IMR-90 (cell line): ENCODE data around the gene RIMKLA. TPM values are rescaled to one million over a fixed set of nuclear protein-coding genes. Genes with fewer than 3 reads are reported as not detected.

Source experiments
- ATAC-seq: fragments of 200-7000 bp; cut with Tn5 transposase; 2 replicates; pipeline ENCODE4 v1.9.1; 2020; ENCODE audit warnings: low read depth, mild to moderate bottlenecking, moderate library complexity
- BruUV-seq: library from RNA; stranded (reverse); fragments of 400-500 nt; replicated peaks from 2 replicates; lab custom pipeline; 2021; lab: Mats Ljungman, UMichigan
- CTCF ChIA-PET: fragments of 300-600 bp; formaldehyde crosslinking; extraction: SDS; loops from one replicate; lab custom pipeline; 2021; ENCODE audit warnings: antibody characterized with exemption; lab: Yijun Ruan, JAX
- POLR2A ChIA-PET: fragments of 300-600 bp; sonication (Branson Sonifier 250); formaldehyde crosslinking; loops from one replicate; lab custom pipeline; 2022; ENCODE audit warnings: antibody characterized with exemption; ENCODE audit not compliant: unreplicated experiment; lab: Charles Lee
- DNase-seq: peaks from one replicate; pipeline ENCODE4 v3.0.0; 2013
- H2AFZ ChIP-seq: replicated peaks from 2 replicates; pipeline ENCODE3; 2013; ENCODE audit warnings: low read length, mild to moderate bottlenecking; ENCODE audit not compliant: poor library complexity
- H2AK5ac ChIP-seq: 2 replicates; pipeline ENCODE4 v1.6.1; 2013; ENCODE audit warnings: low read depth, low read length, inconsistent platforms
- H2AK9ac ChIP-seq: replicated peaks from 2 replicates; pipeline ENCODE3; 2013; ENCODE audit warnings: mild to moderate bottlenecking, low read depth, low read length, moderate library complexity; ENCODE audit not compliant: poor library complexity
- H2BK120ac ChIP-seq: 2 replicates; pipeline ENCODE4 v1.6.1; 2013; ENCODE audit warnings: low read depth, low read length, inconsistent platforms
- H2BK15ac ChIP-seq: 3 replicates; pipeline ENCODE4 v1.6.1; 2013; ENCODE audit warnings: low read depth, low read length, inconsistent platforms
- H2BK20ac ChIP-seq: 2 replicates; pipeline ENCODE4 v1.6.1; 2013; ENCODE audit warnings: low read depth, mild to moderate bottlenecking, inconsistent platforms, low read length, moderate library complexity
- H2BK5ac ChIP-seq: 2 replicates; pipeline ENCODE4 v1.6.1; 2013; ENCODE audit warnings: mild to moderate bottlenecking, low read depth, low read length, inconsistent platforms; ENCODE audit not compliant: poor library complexity, severe bottlenecking
- H3K14ac ChIP-seq: replicated peaks from 2 replicates; pipeline ENCODE4 v1.6.1; 2013; ENCODE audit warnings: low read depth, low read length, inconsistent platforms
- H3K18ac ChIP-seq: 2 replicates; pipeline ENCODE4 v1.6.1; 2013; ENCODE audit warnings: low read depth, low read length, control low read depth
- H3K23ac ChIP-seq: 2 replicates; pipeline ENCODE4 v1.6.1; 2013; ENCODE audit warnings: low read depth, low read length, inconsistent platforms
- H3K27ac ChIP-seq: 2 replicates; pipeline ENCODE4 v1.5.1; 2013; ENCODE audit warnings: mild to moderate bottlenecking, control low read depth, low read length; ENCODE audit not compliant: insufficient read depth
- H3K27me3 ChIP-seq: 2 replicates; pipeline ENCODE4 v1.6.1; 2013; ENCODE audit warnings: low read length; ENCODE audit not compliant: control insufficient read depth, insufficient read depth
- H3K36me3 ChIP-seq: 2 replicates; pipeline ENCODE4 v1.6.1; 2013; ENCODE audit warnings: low read length, mixed read lengths; ENCODE audit not compliant: control insufficient read depth, insufficient read depth
- H3K4ac ChIP-seq: 2 replicates; pipeline ENCODE4 v1.6.1; 2013; ENCODE audit warnings: low read depth, low read length, inconsistent platforms
- H3K4me1 ChIP-seq: 2 replicates; pipeline ENCODE4 v1.6.1; 2013; ENCODE audit warnings: low read length, mixed read lengths; ENCODE audit not compliant: control insufficient read depth, insufficient read depth
- H3K4me2 ChIP-seq: 2 replicates; pipeline ENCODE4 v1.6.1; 2013; ENCODE audit warnings: low read depth, mild to moderate bottlenecking, control low read depth, low read length, moderate library complexity
- H3K4me3 ChIP-seq: 2 replicates; pipeline ENCODE4 v1.5.1; 2013; ENCODE audit warnings: low read depth, mild to moderate bottlenecking, control low read depth, low read length, moderate library complexity; ENCODE audit not compliant: insufficient read depth
- H3K56ac ChIP-seq: 2 replicates; pipeline ENCODE4 v1.6.1; 2013; ENCODE audit warnings: low read length, inconsistent platforms; ENCODE audit not compliant: insufficient read depth; ENCODE audit errors: extremely low read depth
- H3K79me1 ChIP-seq, 2 experiments: 2 replicates each; pipeline ENCODE4 v1.6.1; 2013; ENCODE audit warnings: low read length in 2 of 2, inconsistent platforms in 1 of 2, low read depth in 1 of 2
- H3K9ac ChIP-seq: 2 replicates; pipeline ENCODE4 v1.6.1; 2013; ENCODE audit warnings: low read depth, low read length, control low read depth
- H3K9me1 ChIP-seq: 2 replicates; pipeline ENCODE4 v1.6.1; 2013; ENCODE audit warnings: low read length, inconsistent platforms; ENCODE audit not compliant: insufficient read depth
- H3K9me3 ChIP-seq: 2 replicates; pipeline ENCODE4 v1.6.1; 2013; ENCODE audit warnings: low read length; ENCODE audit not compliant: control insufficient read depth, insufficient read depth
- H4K20me1 ChIP-seq: 2 replicates; pipeline ENCODE4 v1.6.1; 2013; ENCODE audit warnings: low read length, inconsistent platforms; ENCODE audit not compliant: insufficient read depth
- H4K5ac ChIP-seq: 2 replicates; pipeline ENCODE4 v1.6.1; 2013; ENCODE audit warnings: mild to moderate bottlenecking, low read depth, low read length, control low read depth
- H4K8ac ChIP-seq, 2 experiments: 2 replicates each; pipeline ENCODE4 v1.6.1; 2013; ENCODE audit warnings: low read depth in 2 of 2, low read length in 2 of 2, control low read depth in 1 of 2, inconsistent platforms in 1 of 2
- H4K91ac ChIP-seq: 2 replicates; pipeline ENCODE4 v1.6.1; 2013; ENCODE audit warnings: low read depth, low read length, inconsistent platforms; ENCODE audit not compliant: insufficient read depth
- BHLHE40 ChIP-seq: fragments of 150-350 bp; IDR thresholded peaks from 2 replicates; pipeline ENCODE4 v1.6.1; 2016; ENCODE audit warnings: mild to moderate bottlenecking, low read depth, low read length
- CEBPB ChIP-seq: IDR thresholded peaks from 2 replicates; pipeline ENCODE4 v1.6.1; 2012; ENCODE audit warnings: low read depth, low read length, improper control_type of control experiment
- CHD1 ChIP-seq: IDR thresholded peaks from 2 replicates; pipeline ENCODE4 v1.6.1; 2012; ENCODE audit warnings: low read depth, low read length, improper control_type of control experiment
- CTCF ChIP-seq: conservative IDR thresholded peaks from 2 replicates; pipeline ENCODE4 v1.5.1; 2012; ENCODE audit warnings: mild to moderate bottlenecking, low read depth, low read length, improper control_type of control experiment
- ELK1 ChIP-seq: fragments of 150-350 bp; IDR thresholded peaks from 2 replicates; pipeline ENCODE4 v1.6.1; 2016; ENCODE audit warnings: low read depth, mild to moderate bottlenecking, low read length, moderate library complexity, borderline replicate concordance
- FOS ChIP-seq: fragments of 150-350 bp; IDR thresholded peaks from 2 replicates; pipeline ENCODE4 v1.6.1; 2016; ENCODE audit warnings: low read depth, low read length
- MAFK ChIP-seq: IDR thresholded peaks from 2 replicates; pipeline ENCODE4 v1.6.1; 2012; ENCODE audit warnings: low read depth, low read length, improper control_type of control experiment
- MAZ ChIP-seq: IDR thresholded peaks from 2 replicates; pipeline ENCODE4 v1.6.1; 2012; ENCODE audit warnings: low read depth, mild to moderate bottlenecking, low read length, improper control_type of control experiment, moderate library complexity, borderline replicate concordance
- MXI1 ChIP-seq: IDR thresholded peaks from 2 replicates; pipeline ENCODE4 v1.6.1; 2012; ENCODE audit warnings: low read depth, mild to moderate bottlenecking, low read length, moderate library complexity, borderline replicate concordance
- NFE2L2 ChIP-seq: fragments of 150-350 bp; IDR thresholded peaks from 2 replicates; pipeline ENCODE4 v1.6.1; 2016; ENCODE audit warnings: low read depth, mild to moderate bottlenecking, low read length
- POLR2A ChIP-seq: IDR thresholded peaks from 2 replicates; pipeline ENCODE4 v1.6.1; 2012; ENCODE audit warnings: mild to moderate bottlenecking, low read depth, low read length
- RAD21 ChIP-seq: IDR thresholded peaks from 2 replicates; pipeline ENCODE4 v1.6.1; 2012; ENCODE audit warnings: low read length, improper control_type of control experiment
- RCOR1 ChIP-seq: IDR thresholded peaks from 2 replicates; pipeline ENCODE4 v1.6.1; 2012; ENCODE audit warnings: mild to moderate bottlenecking, low read length, improper control_type of control experiment; ENCODE audit not compliant: insufficient replicate concordance
- RFX5 ChIP-seq: IDR thresholded peaks from 2 replicates; pipeline ENCODE4 v1.8.0; 2012; ENCODE audit warnings: low read depth, mild to moderate bottlenecking, low read length, moderate library complexity
- SMC3 ChIP-seq: fragments of 150-350 bp; IDR thresholded peaks from 2 replicates; pipeline ENCODE4 v1.6.1; 2016; ENCODE audit warnings: low read depth, mild to moderate bottlenecking, antibody characterized with exemption, low read length, moderate library complexity
- USF2 ChIP-seq: fragments of 150-350 bp; IDR thresholded peaks from 2 replicates; pipeline ENCODE4 v1.6.1; 2017; ENCODE audit warnings: mild to moderate bottlenecking, antibody characterized with exemption, low read length, low read depth
- WGBS, 2 experiments: methylation state at CpG; one replicate each; pipeline versions ENCODE4 v1.1.5 to v1.1.7; 2013; ENCODE audit warnings: missing lambda C conversion rate in 2 of 2; ENCODE audit not compliant: insufficient read length in 1 of 2; ENCODE audit errors: extremely low coverage in 2 of 2; 5-methylcytosine and 5-hydroxymethylcytosine counted together
- dilution Hi-C: fragments of 300-500 bp; cut with HindIII; formaldehyde crosslinking; loops from one replicate; pipeline ENCODE4 v1.14.3; 2018; ENCODE audit warnings: low sequenced_read_pairs; ENCODE audit not compliant: unreplicated experiment
- in situ Hi-C: fragments of 300-500 bp; cut with MboI; formaldehyde crosslinking; loops from 3 replicates; pipeline ENCODE4 v1.14.3; 2019; ENCODE audit warnings: low sequenced_read_pairs, inconsistent platforms, mixed read lengths
- intact Hi-C: fragments of 100-400 bp; cut with micrococcal nuclease; formaldehyde crosslinking; loops from 2 replicates; pipeline ENCODE4 v1.10.0; 2022
- polyA plus RNA-seq, 3 experiments: library from polyadenylated mRNA; depleted of rRNA; stranded (reverse); fragments of >200 nt; gene quantifications; 2 replicates each; pipeline ENCODE4 v1.2.3, GENCODE V29; 2012; ENCODE audit warnings: low replicate concordance in 1 of 3
- total RNA-seq: library from RNA; depleted of rRNA; stranded (reverse); fragments of >200 nt; gene quantifications from 2 replicates; pipeline ENCODE4 v1.2.3, GENCODE V29; 2012

RIMKLA gene
- total and polyA plus RNA-seq, 2 of the 4 experiments (the other 2 are of a cell fraction), result not detected

GRCh38 chr1:42381280-42381673 is 685 bp downstream of the RIMKLA start:
- ChIA-PET CTCF (no interaction called here), POLR2A (no interaction called here)
- H3K79me1 ChIP-seq, result no peaks in the 10 kb centered on the region
- no peak overlapping the region for H3K56ac ChIP-seq
- no peak overlapping the region for H4K5ac ChIP-seq
- no CpG with 5 or more reads among the region's 8 CpGs for WGBS, 2 experiments
- no peak overlapping the region for H3K9ac ChIP-seq
- no peak overlapping the region for H2BK120ac ChIP-seq
- no peak overlapping the region for H3K18ac ChIP-seq
- no peaks in the 10 kb centered on the region for H3K9me1 ChIP-seq
- in situ Hi-C loops (no loop called here), intact Hi-C loops (no loop called here), dilution Hi-C loops (no loop called here)
- no peak overlapping the region for H3K4ac ChIP-seq
- no peak overlapping the region for H2BK20ac ChIP-seq
- no peak overlapping the region for H3K23ac ChIP-seq
- H3K4me3 ChIP-seq, result no peak overlapping the region
- TF ChIP-seq MAFK, result no peak
- TF ChIP-seq USF2, result no peak
- TF ChIP-seq NFE2L2, result no peak
- TF ChIP-seq CTCF, result no peak
- no peak for TF ChIP-seq BHLHE40
- no peak for TF ChIP-seq RAD21
- no peak for TF ChIP-seq FOS
- TF ChIP-seq MAZ, result no peak
- TF ChIP-seq ELK1, result no peak
- no peak for TF ChIP-seq CHD1
- TF ChIP-seq RCOR1, result no peak
- TF ChIP-seq SMC3, result no peak
- no peak for TF ChIP-seq RFX5
- no peak for TF ChIP-seq CEBPB
- TF ChIP-seq POLR2A, result no peak
- no peak for TF ChIP-seq MXI1
- no peak overlapping the region for H3K14ac ChIP-seq
- no peak for ATAC-seq
- no TSS peak for BruUV-seq
- no peak overlapping the region for H3K27ac ChIP-seq
- no peaks in the 10 kb centered on the region for H3K36me3 ChIP-seq
- H3K27me3 ChIP-seq, result peaks cover 15% of the 10 kb centered on the region
- no peak overlapping the region for H2BK5ac ChIP-seq
- H2AK5ac ChIP-seq, result no peak overlapping the region
- no peak for DNase-seq
- H3K4me1 ChIP-seq, result peaks cover 2% of the 10 kb centered on the region; the same call in 1 of the 2 replicates
- no peak overlapping the region for H4K8ac ChIP-seq
- no peak overlapping the region for H4K91ac ChIP-seq
- no peak overlapping the region for H2BK15ac ChIP-seq
- no peaks in the 10 kb centered on the region for H4K20me1 ChIP-seq
- no peak overlapping the region for H2AFZ ChIP-seq
- no peak overlapping the region for H2AK9ac ChIP-seq
- no peak overlapping the region for H3K4me2 ChIP-seq
- no peaks in the 10 kb centered on the region for H3K9me3 ChIP-seq
